Glutamatergic neuron (in vitro differentiated cells): ENCODE results near the gene HIPK3. TPM values are rescaled to one million over a fixed set of nuclear protein-coding genes. Genes with fewer than 3 reads are reported as not detected.
A peak's percentile ranks its signal among the peaks of the same experiment; 100 is the strongest.
"Not testable (repeated sequence)": the region's sequence is repeated elsewhere in the genome, so short reads cannot be mapped to it uniquely, and the experiment has no call there.

Source experiments
- DNase-seq: peaks from one replicate; pipeline ENCODE4 v3.0.0; 2022
- H3K27ac Mint-ChIP-seq: one replicate; pipeline ENCODE4 v1.8.0; 2020; ENCODE audit warnings: mild to moderate bottlenecking, mixed read lengths, inconsistent platforms; ENCODE audit not compliant: unreplicated experiment
- H3K27me3 Mint-ChIP-seq: one replicate; pipeline ENCODE4 v1.8.0; 2020; ENCODE audit warnings: mild to moderate bottlenecking, moderate library complexity, mixed read lengths, inconsistent platforms; ENCODE audit not compliant: unreplicated experiment
- H3K36me3 Mint-ChIP-seq: one replicate; pipeline ENCODE4 v1.8.0; 2020; ENCODE audit warnings: mild to moderate bottlenecking, mixed read lengths, inconsistent platforms; ENCODE audit not compliant: unreplicated experiment
- H3K4me1 Mint-ChIP-seq: one replicate; pipeline ENCODE4 v1.8.0; 2020; ENCODE audit warnings: mild to moderate bottlenecking, low read depth, mixed read lengths, inconsistent platforms; ENCODE audit not compliant: unreplicated experiment
- H3K4me3 Mint-ChIP-seq: one replicate; pipeline ENCODE4 v1.8.0; 2020; ENCODE audit warnings: mild to moderate bottlenecking, mixed read lengths, inconsistent platforms; ENCODE audit not compliant: unreplicated experiment
- H3K9me3 Mint-ChIP-seq: one replicate; pipeline ENCODE4 v1.8.0; 2020; ENCODE audit warnings: mild to moderate bottlenecking, moderate library complexity, mixed read lengths, inconsistent platforms; ENCODE audit not compliant: unreplicated experiment
- total RNA-seq: library from RNA; stranded (reverse); fragmentation: NEBNext Ultra II Directional; extraction: Animal tissue kit (Norgen Biotek cat#: 25700); gene quantifications from one replicate; pipeline ENCODE4 v1.2.1, GENCODE V29; 2021; ENCODE audit not compliant: unreplicated experiment
- TF ChIP-seq, protein P1 (sequence below): fragments of 200-600 bp; sonication (generic); IDR thresholded peaks from one replicate; pipeline ENCODE4 v1.5.0; 2021; ENCODE audit not compliant: partially characterized antibody, unreplicated experiment

Gene HIPK3
- total RNA-seq, 1 donor from 2014 or later = 56.5 TPM

DNA sequence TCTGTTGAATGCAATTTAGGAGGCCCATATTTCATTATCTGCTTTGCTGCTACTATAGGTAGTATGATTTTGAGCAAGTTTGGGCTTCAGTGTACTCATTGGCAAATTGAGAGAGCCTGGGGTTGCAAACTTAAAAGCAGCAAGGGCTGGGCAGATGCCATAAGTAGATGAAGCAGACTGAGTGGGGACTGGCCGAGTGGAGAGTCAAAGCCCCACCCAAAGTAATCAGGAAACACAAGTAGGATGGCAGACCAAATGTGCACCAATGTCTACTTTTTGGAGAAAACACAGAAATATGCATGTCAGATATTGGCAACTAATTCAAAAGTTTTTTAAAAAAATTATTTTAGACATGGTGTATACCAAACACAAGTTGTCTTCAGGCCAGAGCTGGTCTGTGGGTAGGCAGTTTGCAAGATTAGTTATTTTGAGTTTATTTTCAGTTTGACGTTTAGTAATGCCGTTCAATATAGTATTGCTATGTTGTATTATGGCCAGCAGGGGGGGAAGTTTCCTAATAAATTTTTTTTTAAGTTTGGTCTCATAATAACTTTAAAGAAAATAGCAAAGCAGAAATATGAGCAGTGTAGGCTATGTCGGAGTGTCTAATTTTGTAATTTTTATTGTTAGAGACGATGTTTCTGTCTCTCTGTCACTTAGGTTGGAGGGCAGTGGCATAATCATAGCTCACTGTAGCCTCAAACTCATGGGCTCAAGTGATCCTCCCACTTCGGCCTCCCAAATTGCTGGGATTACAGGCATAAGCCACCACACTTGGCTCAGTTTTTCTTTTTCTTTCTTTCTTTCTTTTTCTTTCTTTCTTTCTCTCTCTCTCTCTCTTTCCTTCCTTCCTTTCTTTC is 105.1 kb downstream of the HIPK3 start:
- Mint-ChIP-seq H3K4me3 (no peak overlapping the region), H3K36me3 (no peaks in the 10 kb centered on the region), H3K27ac (no peak overlapping the region), H3K27me3 (peaks cover 2% of the 10 kb centered on the region), H3K9me3 (no peaks in the 10 kb centered on the region), H3K4me1 (no peaks in the 10 kb centered on the region)
- DNase-seq = no peak
- TF ChIP-seq, protein P1, sequence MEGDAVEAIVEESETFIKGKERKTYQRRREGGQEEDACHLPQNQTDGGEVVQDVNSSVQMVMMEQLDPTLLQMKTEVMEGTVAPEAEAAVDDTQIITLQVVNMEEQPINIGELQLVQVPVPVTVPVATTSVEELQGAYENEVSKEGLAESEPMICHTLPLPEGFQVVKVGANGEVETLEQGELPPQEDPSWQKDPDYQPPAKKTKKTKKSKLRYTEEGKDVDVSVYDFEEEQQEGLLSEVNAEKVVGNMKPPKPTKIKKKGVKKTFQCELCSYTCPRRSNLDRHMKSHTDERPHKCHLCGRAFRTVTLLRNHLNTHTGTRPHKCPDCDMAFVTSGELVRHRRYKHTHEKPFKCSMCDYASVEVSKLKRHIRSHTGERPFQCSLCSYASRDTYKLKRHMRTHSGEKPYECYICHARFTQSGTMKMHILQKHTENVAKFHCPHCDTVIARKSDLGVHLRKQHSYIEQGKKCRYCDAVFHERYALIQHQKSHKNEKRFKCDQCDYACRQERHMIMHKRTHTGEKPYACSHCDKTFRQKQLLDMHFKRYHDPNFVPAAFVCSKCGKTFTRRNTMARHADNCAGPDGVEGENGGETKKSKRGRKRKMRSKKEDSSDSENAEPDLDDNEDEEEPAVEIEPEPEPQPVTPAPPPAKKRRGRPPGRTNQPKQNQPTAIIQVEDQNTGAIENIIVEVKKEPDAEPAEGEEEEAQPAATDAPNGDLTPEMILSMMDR = peak; percentile 92

DNA sequence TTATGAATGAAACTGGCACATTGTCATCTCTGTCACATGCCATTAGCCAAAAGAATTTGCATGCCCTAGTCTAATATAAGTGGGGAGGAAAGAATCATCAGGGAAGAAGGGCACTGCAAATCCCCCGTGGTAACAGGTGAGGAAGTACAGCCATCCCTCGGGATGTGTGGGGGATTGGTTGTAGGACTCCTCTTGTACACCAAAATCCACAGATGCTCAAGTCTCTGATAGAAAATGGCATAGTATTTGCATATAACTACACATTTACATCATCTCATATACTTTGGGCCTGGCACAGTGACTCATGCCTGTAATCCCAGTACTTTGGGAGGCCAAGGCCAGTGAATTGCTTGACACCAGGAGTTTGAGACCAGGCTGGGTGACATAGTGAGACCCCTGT is 109.7 kb downstream of the HIPK3 start:
- H3K9me3 Mint-ChIP-seq = no peaks in the 10 kb centered on the region
- no peak overlapping the region for H3K27ac Mint-ChIP-seq
- H3K4me1 Mint-ChIP-seq = no peaks in the 10 kb centered on the region
- TF ChIP-seq, protein P1 = no peak
- no peak for DNase-seq
- H3K27me3 Mint-ChIP-seq = peaks cover 6% of the 10 kb centered on the region
- H3K36me3 Mint-ChIP-seq = no peaks in the 10 kb centered on the region
- no peak overlapping the region for H3K4me3 Mint-ChIP-seq

DNA sequence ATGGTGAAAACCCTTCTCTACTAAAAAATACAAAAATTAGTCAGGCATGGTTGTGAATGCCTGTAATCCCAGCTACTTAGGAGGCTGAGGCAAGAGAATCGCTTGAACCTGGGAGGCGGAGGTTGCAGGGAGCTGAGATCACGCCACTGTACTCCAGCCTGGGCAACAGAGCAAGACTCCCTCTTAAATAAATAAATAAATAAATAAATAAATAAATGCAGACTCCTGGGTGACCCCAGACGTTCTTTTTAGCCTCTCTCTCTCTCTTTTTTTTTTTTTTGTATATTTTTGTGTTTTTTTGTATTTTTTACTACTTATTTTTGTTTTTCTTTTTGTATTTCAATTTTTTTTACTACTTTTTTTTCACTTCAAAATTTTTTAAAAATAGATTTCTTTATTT is 111.3 kb downstream of the HIPK3 start:
- not testable (repeated sequence) for H3K4me3 Mint-ChIP-seq, H3K36me3 Mint-ChIP-seq, H3K4me1 Mint-ChIP-seq, H3K9me3 Mint-ChIP-seq, H3K27me3 Mint-ChIP-seq, DNase-seq, H3K27ac Mint-ChIP-seq

DNA sequence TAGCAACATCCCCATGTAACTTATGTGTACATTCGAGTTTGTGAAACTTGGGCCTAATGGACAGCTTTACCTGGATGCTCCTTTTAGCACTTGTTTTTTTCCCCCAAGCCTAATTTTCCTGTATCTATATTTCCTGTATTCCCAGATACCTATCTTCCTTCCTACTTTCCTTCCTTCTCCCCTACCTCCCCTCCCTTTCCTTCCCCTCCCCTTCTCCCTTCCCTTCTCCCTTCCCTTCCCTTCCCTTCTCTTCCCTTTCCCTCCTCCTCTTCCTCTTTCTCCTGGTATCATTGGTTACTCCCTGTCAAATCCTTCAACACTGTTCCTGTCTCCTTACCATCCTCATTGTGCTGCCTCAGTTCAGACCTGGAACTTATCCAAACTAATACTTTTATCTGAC is 111.8 kb downstream of the HIPK3 start:
- TF ChIP-seq, protein P1 = no peak
- Mint-ChIP-seq H3K4me1 (no peaks in the 10 kb centered on the region), H3K36me3 (no peaks in the 10 kb centered on the region), H3K9me3 (no peaks in the 10 kb centered on the region), H3K27me3 (peaks cover 6% of the 10 kb centered on the region), H3K27ac (no peak overlapping the region), H3K4me3 (no peak overlapping the region)
- no peak for DNase-seq

DNA sequence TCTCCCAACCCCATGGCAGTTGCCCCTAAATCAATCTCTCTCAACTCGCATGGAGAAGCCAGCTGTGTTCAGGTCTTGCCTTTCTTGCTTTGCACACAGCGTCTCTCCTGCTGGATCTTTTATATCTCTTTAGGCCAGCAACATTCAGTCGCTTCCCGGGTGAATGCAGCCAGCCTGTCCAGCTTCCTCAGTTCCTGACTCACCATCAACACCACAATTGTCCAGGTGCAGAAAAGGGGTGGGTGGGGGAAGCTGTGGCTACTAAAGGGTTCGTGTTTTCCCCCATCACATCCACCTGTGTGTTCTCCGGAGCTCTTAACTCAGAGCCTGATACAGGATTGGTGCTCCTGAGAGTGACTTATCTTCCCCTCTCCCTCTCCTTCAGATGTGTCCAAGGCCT is 116.5 kb downstream of the HIPK3 start:
- TF ChIP-seq, protein P1 = no peak
- no peaks in the 10 kb centered on the region for H3K9me3 Mint-ChIP-seq
- no peak overlapping the region for H3K4me3 Mint-ChIP-seq
- peaks cover 17% of the 10 kb centered on the region for H3K27me3 Mint-ChIP-seq
- DNase-seq = no peak
- H3K4me1 Mint-ChIP-seq = no peaks in the 10 kb centered on the region
- H3K27ac Mint-ChIP-seq = no peak overlapping the region
- no peaks in the 10 kb centered on the region for H3K36me3 Mint-ChIP-seq
